NCI-H460 (cell line): ENCODE data around the gene NCL. TPM values are rescaled to one million over a fixed set of nuclear protein-coding genes. Genes with fewer than 3 reads are reported as not detected.
"Not testable (repeated sequence)": the region's sequence is repeated elsewhere in the genome, so short reads cannot be mapped to it uniquely, and the experiment has no call there.

Experiments
- DNase-seq: peaks from one replicate; pipeline ENCODE4 v3.0.0-alpha.2; 2016; ENCODE audit warnings: low read depth; ENCODE audit errors: extremely low read depth
- total RNA-seq: library from RNA; depleted of rRNA; stranded (reverse); fragments of >200 nt; shearing (Covaris generic); gene quantifications from 2 replicates; pipeline ENCODE4 v1.2.3, GENCODE V29; 2014

The NCL gene
- total RNA-seq, 1 experiment from 2014 or later = 396 TPM

DNA sequence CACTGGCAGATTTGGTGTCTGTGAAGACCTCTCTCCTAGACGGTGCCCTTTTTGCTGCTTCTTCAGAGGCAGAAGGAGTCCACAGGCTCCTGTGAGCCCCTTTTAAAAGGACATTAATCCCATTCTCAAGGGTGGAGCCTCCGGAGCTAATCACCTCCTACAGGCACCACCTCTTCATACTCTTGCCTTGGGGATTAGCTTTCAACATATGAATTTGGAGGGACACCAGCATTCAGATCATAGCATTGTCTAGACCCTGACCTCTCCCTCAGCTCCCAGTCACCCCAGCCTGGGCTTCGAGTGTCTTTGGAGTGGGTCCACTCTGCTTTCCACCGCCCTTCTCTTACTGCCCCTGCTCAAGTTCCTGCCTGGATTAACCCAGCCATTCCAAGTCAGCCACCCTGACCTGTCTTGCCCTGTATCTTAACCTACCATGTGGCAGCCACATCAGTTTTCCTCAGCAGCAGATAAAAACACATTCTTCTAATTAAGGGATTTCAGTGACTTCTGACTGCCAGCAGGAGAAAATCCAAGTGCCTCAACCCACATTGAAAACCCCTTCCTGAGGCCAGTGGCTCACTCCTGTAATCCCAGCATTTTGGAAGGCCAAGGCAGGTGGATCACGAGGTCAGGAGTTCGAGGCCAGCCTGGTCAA is 6.1 kb upstream of the NCL start:
- no peak for DNase-seq

DNA sequence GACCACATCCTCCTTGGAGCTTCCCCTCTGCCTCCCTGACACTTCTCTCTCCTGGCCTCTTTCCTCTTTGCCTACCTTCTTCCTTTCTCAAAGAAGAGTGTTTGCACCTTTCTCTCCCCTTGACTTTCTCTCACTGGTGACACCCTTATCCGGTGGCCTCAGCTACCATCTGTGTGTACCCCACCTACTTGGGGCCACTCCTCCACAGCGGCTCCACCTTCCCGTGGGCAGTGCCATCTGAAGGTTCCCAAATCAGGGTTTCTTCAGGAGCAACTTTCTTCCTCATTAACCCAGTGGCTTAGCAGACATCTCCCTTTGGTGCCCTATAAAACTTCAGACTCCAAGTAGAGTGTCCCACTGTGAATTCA is 5.3 kb upstream of the NCL start:
- no peak for DNase-seq

DNA sequence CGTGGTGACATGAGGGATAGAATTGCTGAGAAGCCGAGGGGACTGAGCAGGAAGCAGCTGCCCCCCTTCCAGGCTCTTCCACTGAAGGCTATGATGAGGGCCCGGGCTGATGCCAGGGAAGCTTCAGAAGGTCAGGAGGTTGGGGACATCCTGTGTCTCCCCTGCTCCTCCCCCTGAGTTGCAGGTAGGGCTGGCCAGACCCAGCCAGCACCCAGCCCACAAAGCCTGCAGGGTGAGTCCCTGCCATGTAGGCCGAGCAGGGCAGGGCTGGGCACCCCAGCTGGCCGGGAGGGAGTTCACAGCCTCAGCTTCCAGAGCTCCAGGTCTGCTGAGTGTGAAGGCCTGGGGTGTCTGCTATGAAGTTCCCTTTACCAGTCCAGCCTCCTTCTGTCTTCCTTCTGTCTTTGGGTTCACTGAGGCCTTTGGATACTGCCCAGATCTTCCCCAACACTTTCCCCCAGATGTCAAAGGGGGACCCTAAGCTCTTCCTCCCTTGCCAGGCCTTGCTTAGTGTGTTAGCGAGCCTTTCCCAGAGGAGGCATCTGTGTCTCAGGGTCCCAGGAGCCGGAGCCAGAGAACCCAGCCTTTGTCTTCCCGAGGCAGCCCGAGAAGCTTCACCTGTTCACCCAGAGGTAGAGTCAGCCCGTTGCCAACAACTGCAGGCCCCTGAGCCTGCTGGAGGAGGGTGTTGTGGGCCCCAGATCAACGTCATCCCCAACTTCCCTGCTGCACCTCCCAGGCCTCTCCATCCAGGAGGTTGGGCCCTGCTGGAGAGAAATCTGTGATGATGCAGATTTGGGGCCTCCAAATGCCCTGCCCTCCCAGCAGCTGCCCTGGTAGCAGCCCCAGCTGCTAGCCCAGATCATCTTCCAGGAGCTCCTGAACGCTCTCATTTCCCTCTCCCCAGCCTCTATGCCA is 3.6 kb upstream of the NCL start:
- DNase-seq = no peak

DNA sequence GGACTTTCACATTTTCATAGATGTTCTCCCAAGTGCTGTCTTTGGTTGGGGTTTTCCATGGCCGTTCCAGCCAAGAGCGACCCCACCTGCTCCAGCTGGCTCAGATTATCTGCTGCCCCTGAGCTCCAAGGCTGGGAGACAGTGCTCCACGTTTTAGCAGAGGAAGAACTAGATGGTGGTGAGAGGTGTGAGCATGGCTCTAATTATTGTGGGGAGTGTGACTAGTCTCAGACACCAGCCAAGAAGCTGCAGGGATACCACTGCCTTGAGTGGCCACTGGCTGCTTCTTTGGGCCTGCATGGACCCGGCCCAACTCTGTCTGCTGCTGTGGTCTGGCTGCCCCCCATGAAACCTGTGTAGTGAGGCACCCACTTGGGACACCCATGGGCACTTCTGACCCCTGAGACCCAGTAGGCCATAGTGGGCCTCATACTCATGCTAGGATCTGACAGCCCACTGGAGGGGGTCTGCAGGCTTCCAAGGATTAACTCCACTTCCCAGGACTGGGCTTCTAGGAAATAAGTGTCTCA is 2.8 kb upstream of the NCL start:
- no peak for DNase-seq

DNA sequence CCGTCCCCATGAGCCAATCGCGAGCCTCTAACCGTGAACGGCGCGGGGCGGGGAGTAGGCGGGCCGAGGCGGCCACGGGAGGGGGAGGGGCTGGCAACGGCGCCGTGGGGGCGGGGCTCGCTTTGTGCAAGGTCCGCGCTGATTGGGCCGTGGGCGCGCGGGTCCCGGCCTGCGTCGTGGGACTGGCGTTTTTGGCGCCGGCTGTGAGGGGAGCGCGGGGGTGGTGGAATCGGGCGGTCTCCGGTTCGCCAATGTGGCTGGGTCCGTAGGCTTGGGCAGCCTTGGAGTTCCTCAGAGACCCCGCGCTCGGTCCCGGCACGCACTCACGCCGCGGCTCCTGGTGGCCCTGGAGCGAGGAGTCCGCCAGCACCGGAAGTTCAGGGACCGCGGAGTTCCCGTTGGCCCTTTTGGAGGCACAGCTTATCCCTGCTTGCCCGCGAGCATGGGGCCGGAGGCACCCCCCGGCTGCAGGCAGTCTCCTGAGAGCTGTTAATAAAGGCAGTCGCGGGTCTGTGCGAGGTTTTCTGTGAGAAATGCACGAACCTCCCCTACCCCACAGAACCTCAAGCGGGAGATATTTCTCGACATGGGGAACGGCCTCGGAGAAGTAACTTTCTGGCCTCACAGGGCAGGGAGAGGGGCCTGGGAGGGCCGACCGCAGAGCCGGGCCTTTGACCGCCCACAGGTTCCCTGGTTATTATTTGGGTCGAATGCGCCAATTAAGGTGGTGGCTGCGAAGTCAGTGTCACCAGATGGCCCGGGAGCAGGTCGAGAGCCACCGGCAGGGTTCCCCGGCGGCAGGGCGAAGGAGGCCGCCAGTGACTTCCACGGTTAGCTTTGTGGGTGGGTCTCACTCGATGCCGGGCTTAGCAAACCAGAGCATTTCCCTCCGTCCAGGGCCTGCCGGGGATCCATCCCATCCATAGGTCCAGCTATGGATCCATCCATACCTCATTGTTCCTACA is 574 bp upstream of the NCL start:
- DNase-seq = no peak

DNA sequence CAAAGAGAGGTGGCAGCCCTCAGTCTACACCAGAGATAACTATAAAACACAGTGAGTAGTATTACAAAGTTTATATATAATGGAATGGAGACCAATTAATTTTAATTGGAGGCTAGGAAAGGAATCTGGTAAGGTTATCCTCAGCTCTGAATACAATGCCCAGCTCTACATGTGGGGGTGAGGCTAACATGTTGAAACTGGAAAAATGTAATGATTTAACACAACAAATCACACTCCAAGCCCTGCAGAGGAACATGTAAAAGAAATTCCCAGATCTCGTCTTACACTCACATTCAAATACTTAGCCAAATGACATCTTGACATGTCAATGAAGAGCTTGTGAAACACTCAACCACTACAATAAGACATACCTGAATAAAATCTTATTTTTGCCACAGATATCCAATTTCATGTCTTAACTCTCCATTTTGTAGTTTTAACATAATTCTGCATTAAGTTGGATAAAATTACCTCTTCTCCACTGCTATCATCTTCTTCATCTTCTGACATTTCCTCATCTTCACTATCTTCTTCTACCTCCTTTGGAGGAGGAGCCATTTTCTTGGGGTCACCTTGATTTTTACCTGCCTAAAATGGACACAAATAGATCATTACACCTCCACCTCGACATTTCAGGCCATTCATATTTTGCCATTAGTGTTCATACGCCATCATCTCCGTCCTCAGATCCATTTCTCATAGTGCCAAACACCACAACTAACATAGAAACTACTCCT is 1.4 kb downstream of the NCL start:
- no peak for DNase-seq

DNA sequence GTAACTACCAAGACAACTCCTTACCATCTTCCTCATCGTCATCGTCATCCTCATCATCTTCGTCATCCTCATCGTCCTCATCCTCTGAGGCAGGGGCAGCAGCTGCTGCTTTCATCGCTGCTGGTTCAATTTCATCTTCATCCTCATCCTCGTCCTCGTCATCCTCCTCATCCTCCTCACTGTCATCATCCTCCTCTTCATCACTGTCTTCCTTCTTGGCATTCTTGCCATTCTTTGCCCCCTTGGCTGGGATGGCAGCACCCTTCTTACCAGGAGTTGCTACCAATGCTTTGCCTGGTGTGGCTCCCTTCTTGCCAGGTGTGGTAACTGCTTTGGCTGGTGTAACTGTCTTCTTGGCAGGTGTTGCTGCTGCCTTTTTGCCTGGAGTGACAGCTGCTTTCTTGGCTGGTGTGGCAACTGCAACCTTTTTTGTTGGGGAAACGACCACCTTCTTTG is 2.7 kb downstream of the NCL start:
- DNase-seq = no peak

DNA sequence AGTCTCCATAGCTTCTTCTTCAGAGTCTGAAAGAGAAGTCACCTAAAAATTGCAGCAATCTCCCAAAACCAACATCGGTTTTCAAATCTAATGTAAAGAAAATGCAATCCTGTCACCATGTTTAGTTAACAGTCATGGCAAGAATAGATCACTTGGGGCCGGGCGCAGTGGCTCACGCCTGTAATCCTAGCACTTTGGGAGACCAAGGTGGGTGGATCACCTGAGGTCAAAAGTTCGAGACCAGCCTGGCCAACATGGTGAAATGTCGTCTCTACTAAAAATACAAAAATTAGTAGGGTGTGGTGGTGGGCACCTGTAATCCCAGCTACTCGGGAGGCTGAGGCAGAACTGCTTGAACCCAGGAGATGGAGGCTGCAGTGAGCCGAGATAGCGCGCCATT is 3.4 kb downstream of the NCL start:
- DNase-seq = not testable (repeated sequence)

DNA sequence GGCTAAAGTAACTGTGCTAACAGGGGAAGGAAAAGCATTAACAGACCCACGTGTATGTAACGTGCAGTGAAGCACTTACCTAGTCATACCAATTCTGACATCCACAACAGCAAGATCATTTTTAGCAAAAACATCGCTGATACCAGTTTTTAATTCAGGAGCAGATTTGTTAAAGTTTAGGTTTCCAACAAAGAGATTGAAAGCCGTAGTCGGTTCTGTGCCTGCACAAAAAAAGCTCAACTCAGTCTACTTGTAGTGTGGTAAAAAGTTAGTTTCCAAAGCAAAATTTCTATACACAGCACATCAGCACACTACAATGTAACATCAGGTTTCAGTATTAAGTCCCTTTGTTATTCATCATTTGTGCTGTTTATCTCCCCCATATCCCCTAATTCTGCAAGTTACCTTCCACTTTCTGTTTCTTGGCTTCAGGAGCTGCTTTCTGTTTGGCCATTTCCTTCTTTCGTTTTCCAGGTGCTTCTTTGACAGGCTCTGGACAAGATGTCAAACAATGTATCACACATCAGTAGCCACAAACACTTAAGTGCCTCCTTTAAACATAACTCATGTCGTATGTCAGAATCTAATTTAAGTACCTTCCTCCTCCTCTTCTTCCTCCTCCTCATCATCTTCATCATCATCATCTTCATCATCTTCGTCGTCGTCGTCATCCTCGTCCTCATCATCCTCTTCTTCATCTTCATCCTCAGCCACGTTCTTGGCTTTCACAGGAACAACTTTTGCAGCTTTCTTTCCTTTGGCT is 4.0 kb downstream of the NCL start:
- DNase-seq = no peak

DNA sequence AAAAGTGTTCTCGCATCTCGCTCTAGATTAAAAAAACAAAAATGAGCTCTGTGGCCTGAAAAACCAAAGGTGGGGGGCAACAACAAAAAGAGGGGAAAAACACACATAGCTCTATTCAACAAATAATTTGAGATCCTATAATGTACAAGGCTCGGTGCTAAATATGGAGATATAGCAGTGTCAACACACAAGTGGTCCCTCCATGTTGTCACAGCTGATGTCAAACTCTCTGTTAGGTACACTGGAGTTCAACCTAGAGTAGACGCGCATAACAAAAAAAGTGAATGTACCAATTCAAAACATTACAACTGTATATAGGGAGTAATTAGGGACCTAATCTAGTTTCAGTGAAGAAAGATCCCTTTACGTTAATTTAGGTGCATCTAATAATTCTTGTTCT is 5.9 kb downstream of the NCL start:
- DNase-seq = no peak

DNA sequence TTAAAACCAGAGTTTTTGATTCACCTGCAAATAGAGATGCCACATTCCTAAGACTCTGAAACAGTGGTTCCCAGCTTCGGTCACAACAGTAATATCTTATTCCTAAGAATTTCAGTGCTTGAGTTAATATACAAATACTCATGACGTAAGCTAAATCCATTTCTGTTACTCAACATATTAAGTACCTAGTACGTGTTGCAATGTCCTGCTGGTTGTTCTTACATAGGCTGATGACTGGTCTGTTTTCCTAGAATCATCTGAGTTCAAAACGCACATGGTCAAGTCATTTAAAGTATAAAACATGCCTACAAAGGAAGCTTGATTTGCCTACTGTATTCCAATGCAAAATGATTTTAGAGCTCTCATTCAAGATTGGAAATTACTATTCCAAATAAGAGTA is 7.2 kb downstream of the NCL start:
- no peak for DNase-seq

DNA sequence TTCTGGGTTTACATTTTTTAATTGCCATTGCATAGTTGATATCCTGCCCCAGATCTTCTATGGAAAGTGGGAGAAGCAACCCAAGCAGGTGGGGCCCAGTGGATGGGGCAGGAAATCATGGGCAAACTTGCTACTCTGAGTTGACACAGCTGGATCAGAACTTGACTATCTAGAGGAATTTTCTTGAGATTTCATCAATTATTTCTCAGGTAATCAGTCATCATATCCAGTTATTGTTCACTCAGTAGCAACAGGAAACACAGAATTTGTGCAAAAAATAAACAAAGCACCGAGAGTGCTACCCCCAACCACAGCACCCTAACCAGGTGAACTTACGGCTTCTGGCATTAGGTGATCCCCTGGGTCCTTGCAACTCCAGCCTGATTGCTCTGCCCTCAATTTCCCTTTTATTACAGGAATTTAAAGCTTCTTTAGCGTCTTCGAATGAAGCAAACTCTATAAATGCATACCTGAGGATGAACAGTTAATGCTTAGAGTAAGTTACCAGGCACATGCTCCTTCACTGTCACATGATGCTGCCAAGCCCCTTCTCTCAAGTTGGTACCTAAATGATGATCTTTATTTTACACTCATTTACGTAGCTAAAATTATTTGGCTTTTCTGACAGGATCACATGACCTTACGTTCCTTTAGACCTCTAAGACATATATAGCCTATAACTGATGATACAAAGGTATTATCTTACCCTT is 7.8 kb downstream of the NCL start:
- no peak for DNase-seq

DNA sequence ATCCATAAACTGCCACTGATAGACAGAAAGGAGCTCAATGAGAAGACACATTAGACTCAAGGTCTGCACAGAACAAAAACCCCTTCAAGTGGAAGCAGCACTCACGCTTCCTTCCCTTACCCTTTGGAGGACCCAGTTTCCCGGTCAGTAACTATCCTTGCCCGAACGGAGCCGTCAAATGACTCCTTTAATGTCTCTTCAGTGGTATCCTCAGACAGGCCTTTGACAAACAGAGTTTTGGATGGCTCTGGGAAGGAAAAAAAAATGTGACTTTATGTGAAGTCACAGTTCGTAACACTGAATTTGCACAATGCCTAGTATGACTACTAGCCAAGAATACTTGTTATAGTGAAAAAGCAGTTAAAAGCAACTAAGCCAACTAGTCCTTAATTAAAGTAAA is 8.4 kb downstream of the NCL start:
- DNase-seq = no peak

DNA sequence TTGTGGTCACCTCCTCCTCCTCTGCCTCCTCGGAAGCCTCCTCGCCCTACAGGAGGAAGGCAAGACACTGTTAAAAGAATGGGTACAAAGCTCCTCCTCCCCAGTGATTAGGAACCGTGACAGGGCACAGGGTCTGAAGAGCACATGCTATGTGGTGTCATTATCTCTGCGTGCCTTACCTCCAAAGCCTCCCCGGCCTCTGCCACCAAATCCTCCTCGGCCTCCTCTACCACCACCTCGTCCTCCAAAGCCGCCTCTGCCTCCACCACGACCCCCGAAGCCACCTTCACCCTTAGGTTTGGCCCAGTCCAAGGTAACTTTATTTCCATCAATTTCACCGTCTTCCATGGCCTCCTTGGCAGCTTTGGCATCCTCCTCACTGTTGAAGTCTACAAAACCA is 9.1 kb downstream of the NCL start:
- no peak for DNase-seq

DNA sequence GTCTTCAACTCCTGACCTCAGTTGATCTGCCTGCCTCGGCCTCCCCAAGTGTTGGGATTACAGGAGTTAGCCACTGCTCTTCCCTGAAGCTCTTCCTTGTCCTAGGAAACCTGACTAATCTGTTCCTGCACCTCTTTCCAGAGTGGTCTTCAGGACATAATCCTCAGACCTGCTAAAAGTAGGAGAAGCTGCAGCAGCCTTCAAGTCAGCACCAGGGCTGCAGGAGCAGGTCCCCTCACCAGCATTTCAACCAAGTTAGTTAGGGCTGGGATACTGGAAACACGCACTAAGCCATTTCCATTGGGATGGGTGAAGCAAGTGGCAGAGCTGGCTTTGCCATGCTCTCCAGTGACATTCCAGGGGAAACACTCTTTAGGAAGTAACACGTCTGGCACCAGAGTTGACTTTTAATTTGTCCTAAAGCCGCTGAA is 9.9 kb downstream of the NCL start:
- no peak for DNase-seq

DNA sequence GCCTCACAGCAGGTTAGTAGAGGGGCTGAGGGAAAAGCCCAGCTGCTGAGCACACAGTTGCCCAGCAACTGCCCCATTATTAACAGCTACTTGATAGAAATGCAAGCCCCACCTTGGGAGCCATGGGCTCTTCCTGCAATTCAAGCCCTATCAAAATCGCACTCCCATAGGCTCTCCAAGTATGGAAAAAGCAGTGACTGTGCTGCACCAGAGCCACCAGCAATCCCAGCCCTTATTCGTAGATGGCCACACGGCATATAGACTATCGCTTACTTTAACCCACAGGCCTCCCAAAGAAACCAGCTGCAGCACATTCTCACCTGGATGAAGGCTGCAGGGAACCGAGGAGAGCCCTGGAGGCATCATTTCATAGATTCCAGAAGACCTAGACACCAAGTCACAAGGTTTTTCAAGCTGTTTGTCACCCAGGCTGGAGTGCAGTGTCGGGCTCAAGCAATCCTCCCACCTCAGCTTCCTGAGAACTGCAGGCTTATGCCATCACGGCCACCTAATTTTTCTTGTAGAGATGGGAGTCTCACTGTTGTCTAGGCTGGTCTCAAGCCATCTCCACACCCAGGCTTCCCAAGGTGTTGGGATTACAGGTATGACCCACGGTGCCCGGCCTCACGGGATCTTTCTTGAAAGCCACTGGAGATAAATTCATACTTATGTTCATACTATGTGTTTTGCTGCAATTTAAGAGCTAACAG is 11.3 kb downstream of the NCL start:
- no peak for DNase-seq

DNA sequence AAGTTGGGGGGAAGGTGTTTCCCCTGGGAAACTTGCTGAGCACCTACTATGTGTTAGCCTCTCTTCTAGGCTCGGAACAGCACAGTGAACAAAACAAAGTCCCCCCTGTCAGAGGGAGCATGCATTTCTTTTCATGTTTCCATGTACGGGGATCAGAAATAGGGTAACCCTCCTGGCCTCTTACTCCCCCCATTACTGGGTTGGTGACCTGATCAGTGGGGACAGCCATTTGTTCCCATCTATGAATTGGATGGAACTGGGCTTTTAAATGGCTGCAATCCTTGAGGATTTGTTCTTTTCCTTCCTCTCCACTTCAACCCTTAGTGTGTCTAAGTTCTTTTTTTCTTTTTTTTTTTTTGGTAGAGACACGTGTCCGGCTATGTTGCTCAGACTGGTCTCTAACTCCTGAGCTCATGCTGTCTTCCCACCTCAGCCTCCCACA is 13.7 kb downstream of the NCL start:
- DNase-seq = no peak

DNA sequence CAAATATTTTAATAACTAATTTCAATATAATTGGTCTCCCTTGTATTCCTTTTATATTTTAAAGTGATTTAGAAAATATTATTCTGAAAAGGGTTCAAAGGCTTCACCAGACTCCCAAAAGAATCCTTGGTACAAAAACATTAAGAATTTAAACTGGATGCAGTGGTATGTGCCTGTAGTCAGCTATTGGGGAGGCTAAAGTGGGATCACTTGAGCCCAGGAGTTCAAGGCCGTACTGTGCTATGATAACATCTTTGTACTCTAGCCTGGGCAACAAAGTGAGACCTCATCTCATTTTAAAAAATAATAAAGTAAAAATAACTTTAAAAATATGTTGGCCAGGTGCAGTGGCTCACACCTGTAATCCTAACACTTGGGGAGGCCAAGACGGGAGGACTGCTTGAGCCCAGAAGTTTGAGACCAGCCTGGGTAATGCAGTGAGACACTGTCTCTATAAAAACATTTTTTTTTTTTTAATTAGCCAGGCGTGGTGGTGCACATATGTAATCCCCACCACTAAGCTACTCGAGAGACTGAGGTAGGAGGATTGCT is 14.7 kb downstream of the NCL start:
- no peak for DNase-seq
